ENCODE data around the gene FAM111B. TPM values are rescaled to one million over a fixed set of nuclear protein-coding genes. Genes with fewer than 3 reads are reported as not detected.
"Not testable (repeated sequence)": the region's sequence is repeated elsewhere in the genome, so short reads cannot be mapped to it uniquely, and the experiment has no call there.

FAM111B gene
- total RNA-seq, 2 experiments from 2014 or later: 28.9 to 31.0 TPM

GRCh38 chr11:59080421-59080820, 26.6 kb upstream of the FAM111B start:
- H3K27me3 Mint-ChIP-seq: peaks cover 14% of the 10 kb centered on the region
- POLR2A ChIA-PET; H3K36me3 Mint-ChIP-seq; DNase-seq; H3K4me3 Mint-ChIP-seq; H3K4me1 Mint-ChIP-seq (ENCODE audit: low read depth); H3K27ac Mint-ChIP-seq; intact Hi-C loops (cut with micrococcal nuclease); H3K9me3 Mint-ChIP-seq: not testable (repeated sequence)
- CTCF ChIA-PET: interaction anchor here (2.9 kb wide), 1 partner anchor 55 kb away, joined by 10 read pairs; no protein-coding TSS in a partner anchor

- H3K27ac Mint-ChIP-seq; intact Hi-C loops (cut with micrococcal nuclease); H3K4me3 Mint-ChIP-seq; H3K9me3 Mint-ChIP-seq; H3K4me1 Mint-ChIP-seq (ENCODE audit: low read depth); CTCF ChIA-PET; DNase-seq; H3K36me3 Mint-ChIP-seq; POLR2A ChIA-PET: not testable (repeated sequence)
- H3K27me3 Mint-ChIP-seq: peaks cover 12% of the 10 kb centered on the region
Measured at GRCh38 chr11:59081430-59082020, 25.5 kb upstream of the FAM111B start.

DNA sequence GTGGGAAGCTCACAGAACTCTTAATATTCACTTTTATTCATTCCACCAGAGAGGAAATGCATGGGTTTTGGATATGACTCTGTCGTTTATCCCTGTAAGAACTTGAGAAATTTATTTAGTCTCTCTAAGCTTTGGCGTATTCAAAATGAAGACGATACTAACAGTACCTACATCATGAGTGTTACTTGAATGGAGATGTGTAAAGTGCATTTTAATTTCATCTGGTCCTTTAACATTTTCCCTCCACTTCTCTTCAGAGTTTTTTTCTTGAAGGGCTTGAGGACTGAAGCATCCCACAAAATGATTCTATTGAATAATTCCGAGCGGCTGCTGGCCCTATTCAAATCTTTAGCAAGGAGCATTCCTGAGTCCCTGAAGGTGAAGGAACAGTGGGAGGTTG, 21.0 kb upstream of the FAM111B start, which contains the start of gene GLYATL1B:
TSS of gene GLYATL1B (plus strand) at position 301 of the 400 bp plus-strand sequence. CDS start at position 301, 0 bp downstream.
- H3K9me3 Mint-ChIP-seq; H3K4me3 Mint-ChIP-seq; POLR2A ChIA-PET; H3K27me3 Mint-ChIP-seq; intact Hi-C loops (cut with micrococcal nuclease); DNase-seq; H3K4me1 Mint-ChIP-seq (ENCODE audit: low read depth); H3K36me3 Mint-ChIP-seq; H3K27ac Mint-ChIP-seq: not testable (repeated sequence)
- CTCF ChIA-PET: interaction anchor here (1.3 kb wide), 1 partner anchor 12 kb away, joined by 3 read pairs; no protein-coding TSS in a partner anchor

- POLR2A ChIA-PET: no interaction called here
- no peaks in the 10 kb centered on the region for H3K4me1 Mint-ChIP-seq (ENCODE audit: low read depth)
- H3K36me3 Mint-ChIP-seq: no peaks in the 10 kb centered on the region
Measured at GRCh38 chr11:59088162-59088561, 18.9 kb upstream of the FAM111B start.

DNA sequence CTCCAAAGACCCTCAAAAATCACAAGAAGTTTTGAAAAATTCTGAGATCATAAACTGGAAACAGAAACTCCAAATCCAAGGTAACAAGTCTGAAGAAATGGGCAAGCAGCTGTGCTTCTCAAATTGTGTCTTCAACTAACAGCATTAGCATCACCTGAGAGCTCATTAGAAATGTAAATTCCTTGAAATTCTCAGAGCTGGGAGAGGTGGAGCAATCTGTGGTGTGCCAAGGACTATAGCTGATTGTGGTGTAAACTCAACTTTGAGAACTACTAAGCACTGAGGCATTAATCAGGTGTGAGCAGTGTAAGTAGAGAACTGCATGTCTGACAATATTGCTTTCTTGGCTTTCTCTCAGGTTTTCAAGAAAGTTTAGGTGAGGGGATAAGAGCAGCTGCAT, 13.5 kb upstream of the FAM111B start:
- H3K27ac Mint-ChIP-seq; DNase-seq; intact Hi-C loops (cut with micrococcal nuclease); H3K4me1 Mint-ChIP-seq (ENCODE audit: low read depth); POLR2A ChIA-PET; H3K4me3 Mint-ChIP-seq; H3K9me3 Mint-ChIP-seq; H3K36me3 Mint-ChIP-seq: not testable (repeated sequence)
- H3K27me3 Mint-ChIP-seq: peaks cover 14% of the 10 kb centered on the region
- CTCF ChIA-PET: interaction anchor here (1.8 to 4.7 kb wide), 2 partner anchors 42 to 65 kb away, joined by 8 to 52 read pairs; no protein-coding TSS in a partner anchor

More at GRCh38 chr11:59088162-59088561, 18.9 kb upstream of the FAM111B start:
- Mint-ChIP-seq H3K27me3 (peaks cover 8% of the 10 kb centered on the region), H3K27ac (no peak overlapping the region), H3K9me3 (no peaks in the 10 kb centered on the region), H3K4me3 (no peak overlapping the region)
- no peak for DNase-seq
- intact Hi-C loops (cut with micrococcal nuclease): no loop called here
- CTCF ChIA-PET: interaction anchor here (1.2 kb wide), 1 partner anchor 9 kb away, joined by 5 read pairs; no protein-coding TSS in a partner anchor

DNA sequence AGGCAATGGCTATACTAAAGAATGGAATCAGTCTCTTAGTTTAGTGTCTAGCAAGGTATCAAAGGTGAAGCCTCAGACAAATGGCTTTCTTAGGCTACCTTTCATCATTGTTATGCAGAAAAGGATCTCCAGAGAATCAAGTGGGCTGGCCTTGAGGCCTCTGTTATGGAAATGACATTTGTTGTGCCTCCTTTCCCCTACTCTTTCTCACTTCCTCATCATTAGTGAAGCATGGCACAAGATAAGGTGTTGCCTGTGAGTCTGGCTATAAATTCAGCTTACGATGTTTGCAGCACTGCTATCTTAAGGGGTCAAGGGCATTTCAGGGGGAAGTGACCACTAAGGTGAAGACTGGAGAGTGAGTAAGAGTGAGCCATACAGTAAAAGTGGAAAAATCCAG, 11.8 kb upstream of the FAM111B start:
- H3K36me3 Mint-ChIP-seq; H3K27ac Mint-ChIP-seq; H3K4me1 Mint-ChIP-seq (ENCODE audit: low read depth); H3K9me3 Mint-ChIP-seq; POLR2A ChIA-PET; DNase-seq; H3K4me3 Mint-ChIP-seq; intact Hi-C loops (cut with micrococcal nuclease): not testable (repeated sequence)
- CTCF ChIA-PET: interaction anchor here (4.7 kb wide), 2 partner anchors 42 to 63 kb away, joined by 51 to 52 read pairs; no protein-coding TSS in a partner anchor
- H3K27me3 Mint-ChIP-seq: peaks cover 17% of the 10 kb centered on the region

DNA sequence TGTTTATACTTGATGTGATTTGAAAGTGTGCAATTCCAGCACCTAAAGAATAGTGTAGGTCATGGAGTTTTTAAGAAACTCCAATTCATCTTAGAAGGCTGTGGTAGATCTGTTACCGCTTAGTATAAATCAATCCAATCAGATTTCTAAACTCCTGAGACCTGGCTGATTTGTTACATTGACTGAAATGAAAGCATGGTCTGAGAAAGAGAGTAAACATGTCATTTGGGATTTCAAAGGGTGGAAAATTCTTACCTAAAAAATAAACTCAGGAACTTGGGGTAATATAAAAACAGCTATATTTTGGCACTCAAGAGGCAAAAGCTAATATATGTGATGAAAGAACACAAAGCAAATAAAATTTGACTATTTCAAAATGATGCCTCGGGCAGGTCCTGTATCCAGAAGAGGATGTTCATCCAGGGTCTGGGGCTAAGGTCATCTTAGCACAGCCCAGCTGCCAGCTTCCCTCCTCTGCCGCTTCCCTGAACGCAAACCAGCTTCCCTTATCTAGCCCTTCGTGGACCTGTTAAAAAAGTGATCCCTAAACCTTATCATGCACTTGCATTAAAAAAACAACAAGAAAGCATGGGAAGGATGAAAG, 11.0 kb upstream of the FAM111B start:
- CTCF ChIA-PET: interaction anchor here (0.9 to 4.7 kb wide), 8 partner anchors 8 to 62 kb away, joined by 3 to 52 read pairs (median 4); partner anchors contain the start of gene FAM111B
- H3K27ac Mint-ChIP-seq; H3K4me1 Mint-ChIP-seq (ENCODE audit: low read depth); H3K4me3 Mint-ChIP-seq; intact Hi-C loops (cut with micrococcal nuclease); DNase-seq; H3K9me3 Mint-ChIP-seq; H3K36me3 Mint-ChIP-seq; POLR2A ChIA-PET: not testable (repeated sequence)
- peaks cover 20% of the 10 kb centered on the region for H3K27me3 Mint-ChIP-seq

DNA sequence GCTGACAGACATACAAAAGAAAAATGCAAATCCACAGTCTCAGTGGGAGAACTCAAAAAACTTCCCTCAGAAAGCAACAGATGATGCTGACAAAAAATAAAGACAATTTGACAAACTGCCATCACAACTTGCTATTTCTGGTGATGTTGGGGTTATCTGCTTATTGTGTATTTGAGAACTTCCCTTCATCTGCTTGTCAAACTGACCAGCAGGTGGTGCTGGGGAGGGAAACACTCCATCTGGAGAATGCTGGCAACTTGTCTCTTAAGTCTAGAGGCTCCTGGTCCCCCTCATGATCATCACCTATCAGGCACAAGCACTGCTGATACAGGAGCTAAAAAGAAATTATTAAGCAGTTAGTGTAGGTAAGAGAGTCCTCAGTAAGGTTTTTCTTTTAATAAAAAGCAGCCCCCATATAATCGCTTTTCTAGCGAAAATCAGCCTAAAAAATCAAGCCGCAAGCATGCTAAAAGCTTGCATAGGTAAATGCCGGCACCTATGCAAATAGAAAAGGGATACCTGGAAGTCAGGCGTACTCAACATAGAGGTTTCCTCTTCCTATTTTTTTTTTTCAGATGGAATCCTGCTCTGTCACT, 9.8 kb upstream of the FAM111B start:
- ChIA-PET CTCF (interaction anchor here (0.5 to 4.7 kb wide), 18 partner anchors 9 to 150 kb away, joined by 3 to 52 read pairs (median 4); partner anchors contain the start of genes FAM111B and GLYATL1B), POLR2A (no interaction called here)
- no peak overlapping the region for H3K4me3 Mint-ChIP-seq
- intact Hi-C loops (cut with micrococcal nuclease): loop anchor here (1.0 kb wide), 2 partner anchors 39 to 61 kb away; no protein-coding TSS in a partner anchor
- peaks cover 9% of the 10 kb centered on the region for H3K4me1 Mint-ChIP-seq (ENCODE audit: low read depth)
- no peaks in the 10 kb centered on the region for H3K36me3 Mint-ChIP-seq
- H3K27me3 Mint-ChIP-seq: peaks cover 17% of the 10 kb centered on the region
- H3K27ac Mint-ChIP-seq: peak overlapping the region; percentile 31
- peak; percentile 74 for DNase-seq
- H3K9me3 Mint-ChIP-seq: no peaks in the 10 kb centered on the region

- H3K27ac Mint-ChIP-seq, POLR2A ChIA-PET, H3K36me3 Mint-ChIP-seq, H3K4me3 Mint-ChIP-seq, DNase-seq, H3K9me3 Mint-ChIP-seq: not testable (repeated sequence)
- CTCF ChIA-PET: interaction anchor here (0.5 to 4.7 kb wide), 15 partner anchors 9 to 64 kb away, joined by 3 to 52 read pairs (median 4); partner anchors contain the start of genes FAM111B and GLYATL1B
- Mint-ChIP-seq H3K4me1 (ENCODE audit: low read depth) (peaks cover 12% of the 10 kb centered on the region), H3K27me3 (peaks cover 14% of the 10 kb centered on the region)
- intact Hi-C loops (cut with micrococcal nuclease): loop anchor here (1.0 kb wide), 2 partner anchors 38 to 60 kb away; no protein-coding TSS in a partner anchor
Measured at GRCh38 chr11:59097938-59098337, 9.1 kb upstream of the FAM111B start.

DNA sequence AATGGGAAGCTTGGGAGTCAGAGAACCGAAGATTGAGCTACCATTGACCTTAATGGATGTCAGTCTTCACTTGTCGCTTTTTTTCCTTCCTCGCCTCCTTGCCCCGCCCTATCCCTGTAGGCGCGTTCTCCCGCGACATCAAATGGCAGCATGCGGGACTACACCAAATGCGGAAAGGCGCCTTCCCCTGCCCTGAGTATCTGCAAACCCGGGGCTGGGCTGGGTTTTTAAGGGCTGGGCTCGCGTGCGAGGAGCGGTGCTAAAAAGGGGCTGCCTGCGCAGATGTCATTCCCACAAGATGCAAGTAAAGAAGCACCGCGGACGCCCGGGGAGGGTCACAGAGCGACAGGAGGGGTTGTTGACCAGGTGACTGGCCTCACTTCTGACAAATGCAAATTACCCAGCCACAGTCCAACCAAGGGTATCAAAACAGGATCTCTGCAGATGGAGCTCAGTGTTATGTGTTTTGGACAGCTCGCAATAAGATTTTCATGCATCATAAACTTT, 4.7 kb upstream of the FAM111B start:
- H3K9me3 Mint-ChIP-seq: no peaks in the 10 kb centered on the region
- intact Hi-C loops (cut with micrococcal nuclease): loop anchor here (1.0 to 5.0 kb wide), 2 partner anchors 34 to 45 kb away; no protein-coding TSS in a partner anchor
- H3K36me3 Mint-ChIP-seq: no peaks in the 10 kb centered on the region
- peaks cover 9% of the 10 kb centered on the region for H3K27me3 Mint-ChIP-seq
- CTCF ChIA-PET: interaction anchor here (0.7 to 9.3 kb wide), 5 partner anchors 12 to 56 kb away, joined by 3 to 73 read pairs (median 5); no protein-coding TSS in a partner anchor
- POLR2A ChIA-PET: no interaction called here
- no peak overlapping the region for H3K27ac Mint-ChIP-seq
- peaks cover 25% of the 10 kb centered on the region for H3K4me1 Mint-ChIP-seq (ENCODE audit: low read depth)
- H3K4me3 Mint-ChIP-seq: peak overlapping the region; percentile 67
- peak; percentile 85 for DNase-seq

DNA sequence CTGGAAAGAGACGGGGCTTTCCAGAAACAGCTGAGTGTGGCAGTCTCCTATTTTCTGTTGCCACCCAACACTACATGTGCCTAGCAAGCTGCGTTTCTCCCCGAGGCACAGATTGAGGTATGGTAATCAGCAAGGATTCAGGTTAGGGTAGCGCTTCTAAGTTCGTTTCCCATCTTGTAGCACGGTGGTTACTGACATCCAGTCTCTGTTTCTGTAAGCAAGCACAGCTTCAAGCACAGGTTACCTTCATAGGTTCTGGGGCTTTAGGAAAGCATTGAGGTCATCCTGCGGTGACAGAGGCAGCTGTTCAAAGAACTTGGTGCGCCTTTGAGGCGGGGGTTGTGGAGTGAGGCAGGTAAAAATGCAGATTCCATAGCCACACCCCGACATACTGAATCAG, 684 bp downstream of the FAM111B start:
- H3K27me3 Mint-ChIP-seq, H3K9me3 Mint-ChIP-seq: not testable (repeated sequence)
- DNase-seq: peak; percentile 54
- Mint-ChIP-seq H3K4me3 (peak overlapping the region; percentile 84), H3K4me1 (ENCODE audit: low read depth) (peaks cover 39% of the 10 kb centered on the region), H3K36me3 (peaks cover 22% of the 10 kb centered on the region), H3K27ac (peak overlapping the region; percentile 72)
- ChIA-PET CTCF (interaction anchor here (1.1 to 9.3 kb wide), 10 partner anchors 11 to 64 kb away, joined by 3 to 73 read pairs (median 8); partner anchors contain the start of genes DTX4 and FAM111A), POLR2A (interaction anchor here (0.9 to 2.6 kb wide), 4 partner anchors 37 to 531 kb away, joined by 3 to 22 read pairs (median 8); no protein-coding TSS in a partner anchor)
- intact Hi-C loops (cut with micrococcal nuclease): loop anchor here (1.0 to 2.0 kb wide), 3 partner anchors 29 to 45 kb away; no protein-coding TSS in a partner anchor

- Mint-ChIP-seq H3K4me1 (ENCODE audit: low read depth) (peaks cover 25% of the 10 kb centered on the region), H3K27ac (no peak overlapping the region), H3K36me3 (peaks cover 63% of the 10 kb centered on the region), H3K9me3 (peaks cover 8% of the 10 kb centered on the region), H3K27me3 (no peaks in the 10 kb centered on the region), H3K4me3 (no peak overlapping the region)
- DNase-seq: no peak
- intact Hi-C loops (cut with micrococcal nuclease): no loop called here
- POLR2A ChIA-PET: no interaction called here
- CTCF ChIA-PET: no interaction called here
Measured at GRCh38 chr11:59112494-59112893, 5.5 kb downstream of the FAM111B start.

All from activated CD4-positive, alpha-beta memory T cell treated with anti-CD3 and anti-CD28 coated beads for 36 hours (primary cell).